ENCODE results near the gene GSTA4.

Gene GSTA4

GRCh38 chr6:53005663-53006250, 10.7 kb upstream of the GSTA4 start:
- Histone ChIP-seq H3K36me3 (peaks cover 45 to 92% (median 80%) of the 10 kb centered on the region in 11 experiments), H3K27me3 (no peaks in the 10 kb centered on the region)
- TF ChIP-seq Cebpa-rat (IDR thresholded peaks at IDR 0.05): no peak

DNA sequence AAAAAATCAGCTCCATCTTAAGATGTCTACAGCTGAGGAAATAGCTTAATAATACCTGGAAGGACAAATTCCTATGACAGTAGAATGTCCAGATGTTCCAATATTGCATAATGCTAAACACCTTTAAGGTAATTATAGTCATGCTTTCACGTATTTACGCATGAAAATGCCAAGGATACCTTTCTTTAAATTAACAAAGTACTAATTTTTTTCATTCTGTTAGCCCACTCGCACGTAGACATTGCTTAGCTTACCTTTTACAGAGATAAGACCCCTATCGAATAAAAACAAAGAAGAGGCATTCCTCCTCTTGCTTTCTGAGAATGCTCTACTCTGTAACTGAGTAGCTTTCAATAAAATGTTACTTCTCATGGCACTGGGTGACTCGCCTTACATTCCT, 4.4 kb upstream of the GSTA4 start:
- peaks cover under 1 to 9% (median 7%) of the 10 kb centered on the region in 10 experiments; a peak in 15 of 20 replicates for H3K4me1 ChIP-seq
- H3K36me3 ChIP-seq: peaks cover 8 to 30% (median 25%) of the 10 kb centered on the region in 11 experiments; a peak in 18 of 22 replicates
- no peak overlapping the region for H3K9ac ChIP-seq
- no peaks in the 10 kb centered on the region for H3K27me3 ChIP-seq
- H3K4me2 ChIP-seq: no peak overlapping the region
- no peak overlapping the region for H3K4me3 ChIP-seq
- 0 out of 22 replicates have a peak, but pooled peaks cover 0 to 5% (median 0%) of the 10 kb centered on the region in 11 experiments for H4K20me1 ChIP-seq
- no peak overlapping the region for H3K27ac ChIP-seq
- no peaks in the 10 kb centered on the region for H3K9me3 ChIP-seq (replicated peaks in 1 of 11)
- TF ChIP-seq Cebpa-rat (IDR thresholded peaks at IDR 0.05): no peak

More at GRCh38 chr6:53005663-53006250, 10.7 kb upstream of the GSTA4 start:
- Histone ChIP-seq H4K20me1 (no peaks in the 10 kb centered on the region), H3K4me3 (no peak overlapping the region), H3K9me3 (replicated peaks in 1 of 11) (no peaks in the 10 kb centered on the region), H3K4me1 (no peaks in the 10 kb centered on the region), H3K9ac (no peak overlapping the region), H3K4me2 (no peak overlapping the region), H3K27ac (no peak overlapping the region)

DNA sequence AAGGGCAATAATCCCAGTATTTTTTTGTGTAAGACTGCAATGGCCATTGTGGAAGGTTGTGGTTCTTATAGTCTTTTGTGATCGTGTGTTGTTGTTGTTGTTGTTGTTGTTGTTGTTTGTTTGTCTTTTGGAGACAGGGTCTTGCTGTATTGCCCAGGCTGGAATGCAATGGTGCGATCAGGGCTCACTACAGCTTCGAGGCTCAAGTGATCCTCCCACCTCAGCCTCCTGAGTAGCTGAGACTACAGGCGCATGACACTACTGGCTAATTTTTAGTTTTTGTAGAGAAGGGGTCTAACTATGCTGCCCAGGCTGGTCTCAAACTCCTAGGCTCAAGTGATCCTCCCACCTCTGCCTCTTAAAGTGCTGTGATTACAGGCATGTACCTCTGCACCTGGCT, 3.5 kb upstream of the GSTA4 start:
- Histone ChIP-seq H3K4me1 (peaks cover 9 to 17% (median 14%) of the 10 kb centered on the region in 10 experiments; a peak in 19 of 20 replicates), H3K36me3 (peaks cover 2 to 22% (median 17%) of the 10 kb centered on the region in 11 experiments; a peak in 16 of 22 replicates), H3K4me3 (no peak overlapping the region), H3K27me3 (peaks cover 0 to 7% (median 0%) of the 10 kb centered on the region in 11 experiments; a peak in 5 of 22 replicates), H3K9me3 (replicated peaks in 1 of 11) (no peaks in the 10 kb centered on the region), H3K9ac (no peak overlapping the region), H3K27ac (no peak overlapping the region), H4K20me1 (0 out of 22 replicates have a peak, but pooled peaks cover 0 to 5% (median 0%) of the 10 kb centered on the region in 11 experiments), H3K4me2 (no peak overlapping the region)
- TF ChIP-seq Cebpa-rat (IDR thresholded peaks at IDR 0.05): no peak

GRCh38 chr6:52995913-52996645, 995 bp upstream of the GSTA4 start:
- H3K27me3 ChIP-seq: peaks cover 0 to 15% (median 0%) of the 10 kb centered on the region in 11 experiments; a peak in 6 of 22 replicates
- TF ChIP-seq Cebpa-rat (IDR thresholded peaks at IDR 0.05): no peak
- H3K9ac ChIP-seq: peak overlapping the region in 9 of 11 experiments; percentile 33 to 95 (median 88); a peak in 17 of 22 replicates
- peak overlapping the region; percentile 53 to 81 (median 72) for H3K4me3 ChIP-seq
- H3K4me2 ChIP-seq: peak overlapping the region; percentile 63 to 94 (median 87)
- H3K4me1 ChIP-seq: peaks cover 9 to 22% (median 15%) of the 10 kb centered on the region in 10 experiments; a peak in 19 of 20 replicates
- no peaks in the 10 kb centered on the region for H3K36me3 ChIP-seq
- H4K20me1 ChIP-seq: 0 out of 22 replicates have a peak, but pooled peaks cover 0 to 5% (median 0%) of the 10 kb centered on the region in 11 experiments
- no peaks in the 10 kb centered on the region for H3K9me3 ChIP-seq (replicated peaks in 1 of 11)
- H3K27ac ChIP-seq: peak overlapping the region in 9 of 11 experiments; percentile 9 to 95 (median 49); a peak in 14 of 22 replicates

GRCh38 chr6:52994839-52995088, 320 bp downstream of the GSTA4 start:
- Histone ChIP-seq H3K4me3 (peak overlapping the region; percentile 60 to 81 (median 74)), H3K4me1 (peaks cover 9 to 22% (median 15%) of the 10 kb centered on the region in 10 experiments; a peak in 19 of 20 replicates), H3K27ac (peak overlapping the region; percentile 93 to 99 (median 95)), H3K36me3 (no peaks in the 10 kb centered on the region), H4K20me1 (0 out of 22 replicates have a peak, but pooled peaks cover 0 to 5% (median 0%) of the 10 kb centered on the region in 11 experiments), H3K9ac (peak overlapping the region; percentile 87 to 97 (median 94)), H3K27me3 (peaks cover 0 to 20% (median 0%) of the 10 kb centered on the region in 11 experiments; a peak in 7 of 22 replicates), H3K4me2 (peak overlapping the region; percentile 69 to 93 (median 87)), H3K9me3 (replicated peaks in 1 of 11) (no peaks in the 10 kb centered on the region)
- TF ChIP-seq Cebpa-rat (IDR thresholded peaks at IDR 0.05): no peak

GRCh38 chr6:52994031-52994838, 849 bp downstream of the GSTA4 start:
- Histone ChIP-seq H3K4me3 (peak overlapping the region; percentile 60 to 81 (median 74)), H3K9me3 (replicated peaks in 1 of 11) (no peaks in the 10 kb centered on the region), H3K4me2 (peak overlapping the region; percentile 69 to 93 (median 87)), H4K20me1 (0 out of 22 replicates have a peak, but pooled peaks cover 0 to 5% (median 0%) of the 10 kb centered on the region in 11 experiments), H3K9ac (peak overlapping the region; percentile 87 to 97 (median 94)), H3K4me1 (peaks cover 9 to 25% (median 15%) of the 10 kb centered on the region in 10 experiments; a peak in 19 of 20 replicates), H3K27me3 (peaks cover 0 to 26% (median 0%) of the 10 kb centered on the region in 11 experiments; a peak in 7 of 22 replicates), H3K27ac (peak overlapping the region in 10 of 11 experiments; percentile 93 to 99 (median 95); a peak in 20 of 22 replicates), H3K36me3 (no peaks in the 10 kb centered on the region)
- TF ChIP-seq Cebpa-rat (IDR thresholded peaks at IDR 0.05): no peak

- Histone ChIP-seq H3K4me1 (peaks cover 9 to 25% (median 15%) of the 10 kb centered on the region in 10 experiments; a peak in 19 of 20 replicates), H3K4me2 (peak overlapping the region in 10 of 11 experiments; percentile 69 to 93 (median 88); a peak in 10 of 22 replicates), H3K9ac (0 out of 22 replicates have a peak overlapping the region, but pooled peaks of 1 of the 11 experiments have one; percentile 95), H3K27ac (no peak overlapping the region), H3K27me3 (peaks cover 0 to 31% (median 0%) of the 10 kb centered on the region in 11 experiments; a peak in 7 of 22 replicates), H3K36me3 (no peaks in the 10 kb centered on the region), H4K20me1 (0 out of 22 replicates have a peak, but pooled peaks cover 0 to 5% (median 0%) of the 10 kb centered on the region in 11 experiments), H3K4me3 (no peak overlapping the region), H3K9me3 (replicated peaks in 1 of 11) (no peaks in the 10 kb centered on the region)
- TF ChIP-seq Cebpa-rat (IDR thresholded peaks at IDR 0.05): no peak
These were observed 1.8 kb downstream of the GSTA4 start for GRCh38 chr6:52992980-52993920.
